ENCODE data around the gene ERI3.

Gene ERI3, protein sequence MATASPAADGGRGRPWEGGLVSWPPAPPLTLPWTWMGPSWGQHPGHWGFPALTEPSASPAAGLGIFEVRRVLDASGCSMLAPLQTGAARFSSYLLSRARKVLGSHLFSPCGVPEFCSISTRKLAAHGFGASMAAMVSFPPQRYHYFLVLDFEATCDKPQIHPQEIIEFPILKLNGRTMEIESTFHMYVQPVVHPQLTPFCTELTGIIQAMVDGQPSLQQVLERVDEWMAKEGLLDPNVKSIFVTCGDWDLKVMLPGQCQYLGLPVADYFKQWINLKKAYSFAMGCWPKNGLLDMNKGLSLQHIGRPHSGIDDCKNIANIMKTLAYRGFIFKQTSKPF

DNA sequence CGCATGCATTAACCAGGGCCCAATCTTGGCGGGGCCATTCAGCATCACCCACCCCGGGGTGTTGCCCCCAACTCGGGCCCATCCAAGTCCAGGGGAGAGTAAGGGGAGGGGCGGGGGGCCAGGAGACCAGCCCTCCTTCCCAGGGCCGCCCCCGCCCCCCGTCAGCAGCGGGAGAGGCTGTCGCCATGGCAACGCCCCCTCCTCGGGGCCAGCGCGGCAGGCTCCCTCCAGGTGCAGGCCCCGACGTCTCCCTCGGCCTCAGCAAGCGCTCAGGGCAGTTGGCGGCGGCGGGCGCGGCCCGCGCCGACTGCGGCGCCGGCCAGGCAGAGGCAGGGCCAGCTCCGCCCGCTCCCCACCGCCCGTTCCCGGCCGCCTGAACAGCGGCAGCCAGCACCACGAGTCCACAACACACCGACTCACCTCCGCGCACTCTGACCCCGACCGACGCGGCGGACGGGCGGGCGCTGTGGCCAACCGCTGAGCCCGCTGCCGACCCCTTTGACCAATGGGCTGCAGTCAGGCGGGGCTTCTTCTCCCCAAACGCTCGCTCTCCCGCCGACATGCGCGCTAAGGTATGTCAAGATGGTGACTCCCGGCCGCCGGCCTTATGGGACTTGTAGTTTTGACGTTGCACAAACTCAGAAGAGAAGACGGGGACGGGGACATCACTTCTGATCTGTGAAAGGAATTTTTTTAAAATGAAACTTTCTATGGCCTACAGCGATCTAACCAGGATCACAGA is at the start of gene ERI3:
Gene ERI3 (minus strand): TSS at position 418 of the 742 bp plus-strand sequence. CDS start 231 bp downstream, at position 187.
- peak; percentile 92 to 96 (median 94) for DNase-seq

DNA sequence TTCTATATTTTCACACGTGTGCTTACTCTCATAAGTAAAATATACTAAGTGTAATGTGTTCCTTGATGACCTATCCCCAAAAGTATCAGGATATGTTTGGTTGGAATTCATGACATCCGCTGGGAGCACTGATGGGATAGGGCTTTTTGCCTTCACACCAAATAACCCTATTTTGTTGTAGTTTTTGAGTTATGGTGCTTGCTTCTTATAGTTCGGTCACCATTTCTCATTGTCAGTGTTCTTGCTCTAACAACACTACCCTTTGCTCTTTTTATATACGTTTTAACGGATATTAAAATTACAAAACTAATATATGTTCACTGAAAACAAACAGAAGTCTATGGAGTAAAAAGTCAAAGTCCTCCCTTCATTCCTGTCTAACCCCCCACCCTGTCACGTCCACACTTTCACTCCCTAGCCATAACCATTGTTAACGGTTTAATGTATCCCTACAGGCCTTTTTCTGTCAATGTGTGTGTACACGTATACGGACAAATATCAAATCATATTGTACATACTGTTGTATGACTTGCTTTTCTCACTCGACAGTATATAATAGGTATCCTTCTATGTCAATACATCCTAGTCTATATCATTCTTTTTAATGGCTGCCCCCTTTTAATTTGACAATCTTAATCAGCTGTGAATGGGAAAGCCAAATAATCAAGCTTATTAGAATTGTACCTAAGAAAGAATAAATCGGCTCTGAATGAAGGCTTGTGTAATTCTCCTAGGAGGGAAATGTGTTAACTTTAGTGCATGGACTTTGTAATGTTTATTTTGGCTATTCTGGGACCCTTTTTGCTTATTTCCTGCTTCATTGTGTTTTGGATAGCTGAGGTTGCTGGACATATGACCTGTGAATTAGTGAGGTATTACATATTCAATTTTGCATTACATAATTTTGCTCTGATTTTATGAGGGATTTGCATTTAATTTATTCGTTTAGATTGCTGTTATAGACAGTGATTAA is 46.5 kb upstream of the ERI3 start:
- DNase-seq: no peak

DNA sequence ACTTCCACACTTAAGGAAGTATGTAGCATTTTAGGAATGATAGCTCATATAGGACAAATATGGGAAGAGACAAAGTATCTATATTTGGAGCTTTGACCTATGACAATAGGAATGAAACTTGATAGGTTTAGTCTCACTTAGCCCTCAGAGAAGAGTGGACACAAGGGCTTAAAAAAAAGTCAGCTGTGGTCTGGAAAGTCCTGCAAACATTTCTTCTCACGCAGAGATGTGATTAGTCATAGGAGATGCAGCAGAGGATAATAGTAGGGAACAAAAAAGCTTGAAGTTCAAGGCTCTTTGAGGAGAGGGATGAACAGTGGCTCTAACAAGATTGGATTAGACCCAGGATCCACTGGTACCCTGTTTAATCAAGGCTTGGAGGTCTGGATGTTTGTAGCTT is 35.2 kb upstream of the ERI3 start:
- DNase-seq: no peak

DNA sequence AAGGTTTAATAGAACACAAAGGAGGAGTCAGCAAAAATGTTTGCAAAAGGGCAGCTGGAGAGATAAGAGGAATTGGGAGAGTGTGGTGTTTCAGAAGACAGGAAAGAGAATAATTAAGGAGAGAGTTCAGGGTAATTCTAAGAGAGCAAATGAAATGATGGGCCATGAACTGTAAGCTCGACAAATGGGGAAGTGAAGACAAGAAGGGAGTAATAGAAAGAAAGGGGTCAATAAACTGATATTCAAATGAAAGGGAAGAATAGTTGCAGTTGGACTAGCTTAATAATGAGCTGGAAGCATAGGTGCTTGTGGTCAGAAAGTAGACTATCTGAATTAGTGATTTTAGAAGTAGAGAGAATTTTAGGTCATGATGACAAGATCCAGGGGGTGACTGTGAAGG is 34.4 kb upstream of the ERI3 start:
- DNase-seq: no peak

DNA sequence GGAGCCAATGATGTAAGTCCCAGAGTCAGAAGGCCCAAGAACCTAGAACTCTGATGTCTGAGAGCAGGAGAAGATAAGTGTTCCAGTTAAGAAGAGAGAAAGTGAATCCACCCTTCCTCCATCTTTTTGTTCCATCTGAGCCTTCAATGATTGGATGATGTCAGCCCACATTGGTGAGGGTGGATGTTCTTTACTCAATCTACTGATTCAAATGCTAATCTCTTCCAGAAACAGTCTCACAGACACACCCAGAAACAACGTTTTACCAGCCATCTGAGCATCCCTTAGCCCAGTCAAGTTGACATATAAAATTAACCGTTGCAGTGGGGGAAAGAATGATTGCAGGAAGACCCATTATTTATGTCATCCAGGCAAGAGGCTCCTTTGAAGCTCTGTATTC is 33.5 kb upstream of the ERI3 start:
- DNase-seq: no peak

DNA sequence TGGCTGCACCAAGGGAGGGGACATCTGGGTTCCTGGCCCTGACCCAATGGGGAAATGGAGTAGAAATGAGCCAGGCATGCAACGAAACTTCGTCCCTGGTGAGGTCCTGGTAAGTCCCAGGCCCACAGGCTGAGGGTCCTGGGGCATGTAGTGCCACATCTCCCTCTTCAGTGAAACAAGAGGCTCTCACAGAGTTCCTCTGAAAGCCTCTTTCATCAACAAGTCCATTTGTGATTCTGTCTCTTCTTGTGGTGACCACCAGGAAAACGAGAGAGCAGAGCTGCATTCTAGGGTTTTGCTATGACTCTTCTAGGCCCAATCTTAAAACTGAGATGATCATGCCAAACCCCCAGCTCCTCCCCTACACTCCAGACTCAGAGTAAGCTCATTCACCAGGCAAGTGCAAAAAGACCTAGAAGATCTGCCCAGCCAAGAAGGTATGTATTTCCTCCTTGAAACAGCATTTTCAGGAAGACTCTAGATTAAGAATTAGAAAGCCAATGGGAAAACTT is 25.7 kb upstream of the ERI3 start:
- DNase-seq: no peak

DNA sequence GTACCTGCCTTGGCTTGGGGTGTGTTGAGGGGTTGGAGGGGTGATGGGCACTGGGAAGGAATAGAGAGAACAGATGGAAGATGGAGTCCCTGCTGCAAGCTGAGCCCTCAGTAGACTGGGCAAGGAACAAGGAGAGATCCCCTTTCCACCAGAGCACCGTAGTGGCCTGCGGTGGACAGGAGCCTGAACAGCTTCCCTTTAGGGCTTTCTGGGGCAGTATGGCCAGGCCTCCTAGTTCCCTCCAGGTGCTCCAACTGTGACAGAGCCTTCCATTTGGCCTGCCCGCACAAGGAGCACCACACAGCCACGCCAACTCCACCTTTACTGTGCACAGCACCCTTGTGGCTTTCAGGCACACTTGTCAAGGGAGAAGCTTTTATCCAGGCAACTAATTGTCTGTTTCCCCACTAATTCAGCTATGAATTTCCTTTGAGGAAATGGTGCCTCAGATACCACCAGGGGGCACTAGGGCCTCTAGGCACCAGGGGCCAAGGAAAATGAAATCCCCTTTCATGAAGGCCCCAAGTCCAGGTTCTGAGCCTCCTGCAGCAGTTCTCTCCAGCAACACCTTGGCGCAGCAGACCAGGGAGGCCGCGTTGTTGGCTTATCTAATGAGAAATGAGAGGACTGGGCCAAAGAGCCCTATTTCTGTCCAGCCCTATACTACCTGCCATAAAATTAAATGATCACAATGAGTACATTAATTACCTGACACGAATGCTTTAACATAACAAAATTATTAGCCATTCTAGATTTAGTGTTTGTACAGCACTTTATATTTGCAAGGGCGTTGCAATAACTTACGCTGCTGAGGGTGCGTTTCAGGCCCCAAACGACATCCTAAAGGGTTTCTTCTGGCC is 23.1 kb upstream of the ERI3 start:
- DNase-seq: peak in 4 of 6 experiments; percentile 13 to 36 (median 25)

DNA sequence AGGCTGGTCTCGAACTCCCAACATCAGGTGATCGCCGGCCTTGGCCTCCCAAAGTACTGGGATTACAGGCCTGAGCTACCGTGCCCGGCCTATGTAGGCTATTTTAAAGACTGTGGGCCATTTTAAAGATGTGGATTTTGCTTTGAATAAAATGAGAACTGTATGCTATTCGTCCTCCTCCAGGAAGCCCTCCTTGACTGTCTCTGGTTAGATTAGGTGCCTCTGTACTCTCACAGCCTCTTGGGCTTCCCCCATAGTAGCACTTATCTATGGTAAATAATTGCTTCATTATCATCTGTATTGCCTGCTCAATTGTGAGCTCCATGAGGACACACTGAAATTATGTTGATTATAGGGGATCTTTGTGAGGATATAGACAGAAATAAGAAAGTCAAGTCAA is 20.5 kb upstream of the ERI3 start:
- no peak for DNase-seq

DNA sequence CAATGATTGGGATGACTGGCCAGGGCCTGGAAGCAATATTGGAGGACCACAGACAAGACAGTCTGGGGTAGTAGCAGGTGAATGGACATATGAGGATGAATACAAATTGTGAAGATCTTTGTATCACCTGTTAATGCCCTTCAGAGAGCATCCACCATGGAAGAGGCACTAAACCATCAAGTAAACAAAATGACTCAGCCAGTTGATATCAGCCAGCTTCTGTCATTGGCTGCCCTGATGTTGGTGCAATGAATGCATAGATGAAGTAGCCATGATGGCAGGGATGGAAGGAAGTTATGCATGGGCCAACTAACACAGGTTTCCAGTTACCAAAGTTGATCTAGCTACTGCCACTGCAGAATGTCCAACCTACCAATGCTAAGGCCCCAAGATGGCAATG is 16.1 kb upstream of the ERI3 start:
- DNase-seq: no peak

DNA sequence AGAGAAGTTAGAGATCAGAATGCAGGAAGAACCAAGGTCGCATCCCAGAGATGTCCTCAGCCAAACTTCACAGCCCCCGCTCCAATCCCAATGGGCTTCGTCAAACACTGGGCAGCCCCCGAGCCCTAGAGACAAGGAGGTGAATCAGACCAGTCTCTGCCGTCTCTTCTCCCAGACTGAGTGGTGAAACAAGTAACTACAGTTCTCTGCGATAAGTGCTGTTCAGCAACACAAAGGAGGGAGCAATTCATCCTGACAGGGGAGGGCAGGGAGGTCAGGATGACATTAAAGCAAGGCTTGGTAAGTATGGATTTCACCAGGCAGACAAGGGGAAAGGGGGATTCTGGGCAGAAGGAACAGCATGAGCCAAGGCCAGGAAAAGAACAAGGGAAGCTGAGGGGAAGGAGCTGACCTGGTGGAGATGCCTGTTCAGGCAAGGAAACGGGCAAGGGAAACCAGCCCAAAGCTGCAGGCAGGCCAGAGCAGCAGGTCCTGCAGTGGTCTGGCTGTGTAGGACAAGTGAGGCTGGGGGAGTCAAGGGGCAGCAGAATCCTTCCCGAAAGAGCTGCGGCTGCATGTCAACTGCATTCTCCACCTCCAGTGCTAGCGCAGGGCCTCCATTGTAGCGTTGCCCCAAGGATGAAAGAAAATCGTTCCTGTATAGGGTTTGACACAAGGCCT is 13.6 kb upstream of the ERI3 start:
- no peak for DNase-seq

DNA sequence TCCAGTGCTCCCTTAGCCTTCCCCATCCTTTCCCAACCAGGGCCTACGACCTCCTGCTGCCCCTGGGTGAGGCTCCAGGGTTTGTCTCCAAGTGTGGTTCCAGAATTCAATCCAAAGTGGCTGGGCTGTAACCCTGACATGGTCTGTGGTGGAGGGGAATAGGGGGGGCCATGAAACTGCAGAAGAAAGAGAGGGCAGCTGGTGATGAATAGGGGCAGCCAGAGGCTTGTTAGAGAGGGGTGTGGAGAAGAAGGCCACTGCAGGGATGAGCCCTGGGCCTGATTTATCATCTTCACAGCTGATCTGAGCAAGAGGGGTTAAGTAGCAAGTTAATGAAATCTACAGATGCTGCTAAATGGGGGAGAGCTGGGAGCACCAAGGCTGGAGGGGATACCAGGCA is 12.9 kb upstream of the ERI3 start:
- no peak for DNase-seq

DNA sequence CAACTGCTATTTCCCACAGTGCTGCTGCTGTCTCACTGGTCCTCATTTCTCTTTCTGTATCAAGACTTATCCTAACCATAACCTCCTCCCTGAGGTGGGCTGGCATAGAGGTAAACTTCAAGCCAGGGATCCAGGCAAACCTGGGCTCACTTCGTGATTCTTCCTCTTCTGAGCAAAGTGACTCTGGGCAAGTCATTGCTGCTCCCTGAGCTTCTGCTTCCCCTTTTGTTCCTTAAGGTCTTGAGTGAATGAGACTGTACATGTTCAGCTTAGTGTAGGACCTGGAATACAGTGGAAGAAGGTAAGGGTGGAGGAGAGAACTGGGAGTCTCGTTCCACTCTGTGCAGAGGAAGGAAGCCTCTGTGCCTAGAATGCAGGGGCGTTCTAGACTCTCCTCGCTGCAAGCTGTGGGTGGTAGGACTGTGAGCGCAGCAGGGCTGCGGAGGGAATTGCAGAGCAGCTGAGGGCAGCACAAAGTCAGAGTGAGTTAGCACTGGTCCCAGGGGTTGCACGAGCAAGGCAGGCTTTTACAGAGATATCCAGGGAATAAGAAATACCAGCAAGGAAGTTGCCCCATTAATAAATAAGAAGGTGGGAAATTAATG is 11.4 kb upstream of the ERI3 start:
- DNase-seq: no peak

DNA sequence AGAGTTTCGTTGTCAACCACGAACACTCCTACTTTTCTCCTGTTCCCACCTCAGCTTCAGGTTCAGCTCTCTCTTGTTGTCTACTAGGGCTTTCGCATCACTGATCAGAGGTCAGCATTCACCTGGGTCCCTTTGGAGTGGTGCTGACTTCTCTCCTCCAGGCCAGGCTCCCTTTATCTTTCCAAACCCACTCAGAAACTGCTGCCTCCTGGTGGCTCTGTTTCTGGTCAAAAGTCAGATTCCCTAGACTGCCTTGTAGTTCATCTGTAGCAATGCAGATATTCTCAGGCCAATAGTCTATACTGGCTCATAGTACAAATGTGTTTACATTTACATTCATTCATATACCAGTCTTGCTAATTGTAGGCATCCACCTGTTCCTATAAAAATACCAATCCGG is 6.4 kb upstream of the ERI3 start:
- no peak for DNase-seq

DNA sequence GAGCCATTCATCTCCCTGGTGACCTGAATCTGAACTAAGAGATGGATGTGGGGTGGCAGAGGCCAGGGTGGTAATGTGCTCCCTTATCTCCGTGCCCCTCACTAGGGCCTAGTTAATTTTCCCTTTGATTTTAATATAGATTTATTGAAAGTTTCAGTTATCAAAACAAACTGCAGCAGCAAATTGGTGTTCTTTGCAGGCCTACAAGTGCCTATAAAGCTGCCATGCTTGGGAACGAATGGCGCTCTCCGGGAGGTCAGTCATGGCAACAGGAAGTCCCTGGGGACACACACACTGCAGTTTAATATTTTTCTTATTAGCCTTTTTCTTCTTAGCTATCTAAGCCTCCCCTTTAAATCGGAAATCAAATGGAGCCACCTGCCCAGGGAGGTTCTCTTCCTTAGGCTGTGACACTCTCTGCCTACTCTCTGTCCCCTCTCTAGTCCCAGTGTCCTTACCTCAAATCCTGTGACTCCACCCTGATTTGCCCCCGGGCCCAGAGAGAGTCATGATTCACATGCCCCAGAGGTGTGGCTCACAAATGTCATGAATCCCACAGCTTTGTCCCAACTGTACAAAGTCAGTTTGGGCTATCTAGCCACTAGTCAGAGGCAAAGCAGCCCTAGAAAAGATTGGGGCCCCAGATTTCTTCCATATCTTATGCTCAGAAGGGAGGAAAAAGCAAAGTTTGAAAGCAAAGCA is 4.3 kb upstream of the ERI3 start:
- DNase-seq: no peak

DNA sequence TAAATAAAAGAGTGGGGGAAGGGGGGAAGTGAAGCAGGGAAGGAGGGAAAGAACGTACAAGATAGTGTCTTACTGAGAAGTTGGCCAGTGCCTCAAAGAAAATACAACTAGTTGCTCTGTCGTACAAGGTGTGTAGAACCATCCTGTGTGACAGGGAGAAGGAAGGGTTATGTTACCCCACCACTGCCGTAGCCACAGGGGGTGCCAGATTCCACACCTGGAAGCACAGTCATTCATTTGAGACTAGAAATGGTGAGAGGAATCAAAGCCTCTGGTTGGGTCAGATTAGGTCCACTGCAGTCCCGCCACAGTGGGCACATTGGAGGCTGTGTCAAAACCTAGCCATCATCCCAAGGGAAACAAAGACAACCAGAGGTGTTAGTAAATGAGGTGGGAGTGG is 2.7 kb upstream of the ERI3 start:
- no peak for DNase-seq

DNA sequence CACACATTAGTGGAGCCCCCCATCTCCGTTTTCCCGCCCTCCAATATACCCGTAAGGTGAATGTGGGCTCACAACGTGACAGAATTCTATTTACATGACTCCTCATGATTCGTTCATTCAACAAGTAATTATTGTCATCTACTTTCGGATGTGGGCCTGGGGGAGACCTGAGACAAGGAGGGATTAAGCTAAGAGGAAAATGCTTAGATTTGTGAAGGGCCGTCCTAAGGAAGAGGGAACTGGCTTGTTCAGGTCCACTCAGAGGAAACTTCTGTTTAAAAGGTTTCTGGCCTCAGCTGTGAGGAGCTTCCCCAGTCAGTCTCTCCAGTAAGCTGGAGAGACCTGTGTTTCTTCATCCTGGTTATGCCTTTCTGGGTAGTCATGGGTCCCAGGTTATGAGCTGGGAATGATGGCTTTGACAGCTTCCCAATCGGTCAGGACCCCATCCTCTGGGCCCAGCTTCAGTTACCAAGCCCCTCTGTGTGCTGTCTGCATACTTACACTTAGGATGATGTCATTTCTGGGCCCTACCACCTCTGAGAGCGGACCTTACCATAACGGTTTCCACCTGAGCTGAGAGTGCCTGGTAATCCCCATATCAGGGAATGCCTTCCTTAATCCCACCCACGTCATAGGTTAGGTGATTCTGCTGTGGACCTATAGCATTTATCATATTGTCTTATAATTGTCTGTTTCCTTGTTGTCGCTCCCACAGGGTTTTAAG is 687 bp upstream of the ERI3 start:
- DNase-seq: no peak

DNA sequence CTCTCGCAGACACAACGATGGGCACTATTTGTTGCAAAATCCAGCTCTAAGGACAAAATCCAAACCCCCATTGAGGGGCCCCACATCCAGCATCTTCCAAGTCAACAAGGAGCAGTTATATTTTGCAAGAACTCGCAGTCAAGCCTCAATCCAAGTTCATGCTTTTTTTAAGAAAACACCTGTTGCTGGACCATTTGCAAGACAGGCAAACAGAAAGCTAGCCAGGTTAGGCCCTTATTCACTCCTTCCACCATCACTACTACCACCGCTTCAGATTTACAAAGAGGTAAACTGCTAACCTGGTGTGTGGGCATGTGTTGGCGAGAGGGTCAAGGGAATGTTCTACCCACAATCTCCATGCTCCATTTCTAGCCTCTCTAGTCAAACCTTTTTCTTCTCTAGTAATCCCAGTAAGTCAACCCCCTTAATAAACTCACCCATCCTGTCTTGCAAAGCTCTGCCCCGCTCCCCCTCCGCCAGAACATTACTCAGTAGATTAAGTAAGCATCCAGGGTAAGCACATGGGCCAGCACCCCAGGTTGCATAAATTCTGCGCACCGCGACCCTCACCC is 703 bp downstream of the ERI3 start:
- DNase-seq: no peak

DNA sequence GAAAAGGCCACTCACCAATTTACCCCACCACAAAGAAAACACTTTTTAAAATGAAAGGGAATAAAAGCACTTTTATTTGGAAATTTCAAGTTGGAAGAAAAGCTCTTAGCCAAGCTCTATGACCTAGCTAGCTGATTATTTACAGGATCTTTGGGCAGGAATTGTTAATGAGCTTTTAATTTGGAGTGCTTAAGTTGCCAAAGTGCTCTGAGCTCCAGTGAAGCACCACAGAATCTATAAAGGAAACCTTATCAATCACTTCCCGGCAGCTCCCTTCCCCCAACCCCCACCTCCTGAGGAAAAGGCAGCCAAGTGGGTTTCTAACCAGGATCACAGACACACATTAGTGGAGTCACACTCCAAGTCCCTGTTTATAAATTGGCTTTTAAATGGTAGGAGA is 1.5 kb downstream of the ERI3 start:
- no peak for DNase-seq

DNA sequence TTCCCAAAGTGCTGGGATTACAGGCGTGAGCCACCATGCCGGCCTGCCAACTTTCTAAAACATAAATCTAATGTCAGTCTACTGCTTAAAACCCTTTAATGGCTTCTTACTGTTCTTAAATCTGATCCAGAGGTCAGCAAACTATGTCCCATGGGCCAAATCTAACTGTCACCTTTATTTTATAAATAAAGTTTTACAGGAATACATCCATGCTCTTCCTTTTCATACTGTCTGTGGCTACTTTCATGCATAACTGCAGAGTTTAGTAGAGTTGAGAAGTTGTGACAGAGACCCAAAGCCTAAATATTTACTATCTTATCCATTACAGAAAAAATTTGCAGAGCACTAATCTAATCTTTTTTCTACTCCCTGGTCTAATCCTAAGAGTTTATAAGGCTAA is 3.8 kb downstream of the ERI3 start:
- DNase-seq: no peak
